ENCODE results near the gene ZBTB8A. TPM values are rescaled to one million over a fixed set of nuclear protein-coding genes. Genes with fewer than 3 reads are reported as not detected.
A peak's percentile ranks its signal among the peaks of the same experiment; 100 is the strongest.

Gene ZBTB8A
- total and polyA plus RNA-seq, 2 of the 8 experiments (the other 6 are each of a cell fraction or from before 2014, with no cell fraction given) = 2.9 to 10.4 TPM

DNA sequence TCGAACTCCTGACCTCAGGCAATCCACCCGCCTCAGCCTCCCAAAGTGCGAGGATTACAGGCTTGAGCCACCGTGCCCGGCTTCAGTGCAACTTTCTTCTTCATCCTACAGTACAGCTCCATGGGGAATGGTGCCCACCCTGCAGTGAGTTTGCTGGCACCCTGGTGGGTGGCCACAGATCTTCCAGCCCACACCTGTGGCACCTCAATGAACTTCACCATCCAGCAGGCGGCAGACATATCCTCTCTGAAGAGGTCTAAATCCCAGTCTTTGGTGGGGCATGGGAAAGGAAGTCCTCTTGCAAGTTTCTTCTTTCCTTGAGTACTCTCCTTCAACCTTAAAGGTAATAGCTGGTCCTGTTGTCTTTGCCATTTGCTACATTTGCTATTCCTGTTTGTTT lies 18.1 kb upstream of the ZBTB8A start:
- Histone ChIP-seq H3K27me3 (replicated peaks in 1 of 4; ENCODE audit: control insufficient read depth in 3 of 4, extremely low read depth in 1 of 4, insufficient read depth in 3 of 4, low read length in 3 of 4) (no peaks in the 10 kb centered on the region), H3K14ac (ENCODE audit: insufficient read length) (no peak overlapping the region), H3K4me3 (ENCODE audit: extremely low read depth in 1 of 4, insufficient read depth in 2 of 4, low read depth in 3 of 4, low read length in 4 of 4) (no peak overlapping the region; a peak in 1 of 8 replicates), H3K79me1 (ENCODE audit: low read depth, low read length) (no peaks in the 10 kb centered on the region), H2AK5ac (ENCODE audit: low read depth, low read length) (no peak overlapping the region), H4K20me1 (replicated peaks in 1 of 2; ENCODE audit: control insufficient read depth in 1 of 2, insufficient read depth in 2 of 2, low read length in 2 of 2) (no peaks in the 10 kb centered on the region), H4K91ac (replicated peaks; ENCODE audit: insufficient read length, low read length) (no peak overlapping the region), H3K36me3 (ENCODE audit: control insufficient read depth in 2 of 4, insufficient read depth in 4 of 4, low read length in 3 of 4) (no peaks in the 10 kb centered on the region), H2BK120ac (replicated peaks; ENCODE audit: low read depth, low read length) (no peak overlapping the region), H3K23me2 (ENCODE audit: low read depth, low read length) (no peaks in the 10 kb centered on the region), H3K79me2 (ENCODE audit: control insufficient read depth in 1 of 2, insufficient read depth in 2 of 2, low read length in 2 of 2) (no peaks in the 10 kb centered on the region), H3K18ac (ENCODE audit: extremely low read depth, low read length) (no peak overlapping the region; the same call in 1 of the 2 replicates), H3K27ac (ENCODE audit: low read depth, low read length) (no peak overlapping the region), H2BK20ac (ENCODE audit: low read length) (no peak overlapping the region), H2BK5ac (ENCODE audit: low read depth, low read length) (no peak overlapping the region), H2BK15ac (ENCODE audit: low read length) (0 out of 2 replicates have a peak overlapping the region, but pooled peaks have one; percentile 61), H3K23ac (ENCODE audit: insufficient read length) (no peak overlapping the region), H2BK12ac (ENCODE audit: low read depth, low read length) (0 out of 2 replicates have a peak overlapping the region, but pooled peaks have one; percentile 35), H3K9me3 (ENCODE audit: insufficient read depth in 2 of 2, low read depth in 1 of 2, low read length in 1 of 2) (no peaks in the 10 kb centered on the region), H3K4ac (replicated peaks; ENCODE audit: insufficient read length, low read depth, low read length) (no peak overlapping the region), H3K4me2 (ENCODE audit: insufficient read depth in 1 of 2, low read depth in 2 of 2, low read length in 2 of 2) (peak overlapping the region in 1 of 2 experiments; percentile 55; a peak in 1 of 4 replicates), H3K4me1 (replicated peaks in 1 of 4; ENCODE audit: control insufficient read depth in 3 of 4, insufficient read depth in 4 of 4, low read length in 3 of 4) (no peaks in the 10 kb centered on the region), H4K8ac (ENCODE audit: extremely low read depth, insufficient read depth, low read length) (no peak overlapping the region), H3K9ac (replicated peaks in 1 of 4; ENCODE audit: extremely low read depth in 1 of 4, low read depth in 3 of 4, low read length in 3 of 4) (no peak overlapping the region), H3K56ac (replicated peaks; ENCODE audit: insufficient read length, low read depth, low read length) (no peak overlapping the region), H4K5ac (ENCODE audit: insufficient read length, low read depth, low read length) (no peak overlapping the region), H2AFZ (ENCODE audit: low read length) (no peak overlapping the region)
- WGBS, 2 experiments (ENCODE audit: extremely low coverage in 1 of 2, insufficient coverage in 1 of 2, insufficient read length in 1 of 2, insufficient replicate concordance in 2 of 2, low coverage in 1 of 2, low lambda C conversion rate in 2 of 2, missing lambda C conversion rate in 1 of 2) = 85% methylated on average over 6 of the region's 6 CpGs; no CpG with 5 or more reads in 1 of the 2 experiments
- FAIRE-seq (no peak), DNase-seq (ENCODE audit: low read depth in 1 of 2, low spot score in 2 of 2) (no peak)
- ChIA-PET CTCF (ENCODE audit: partially characterized antibody) (interaction anchor here (0.6 to 3.6 kb wide), 25 partner anchors 12 to 550 kb away, joined by 3 to 15 read pairs (median 6); no protein-coding TSS in a partner anchor), POLR2A (ENCODE audit: partially characterized antibody) (interaction anchor here (0.7 to 1.7 kb wide), 5 partner anchors 17 to 251 kb away, joined by 3 to 9 read pairs (median 4); partner anchors contain the start of gene ZBTB8A)
- no peak for TF ChIP-seq NANOG (IDR thresholded peaks at IDR 0.05; ENCODE audit: insufficient read depth, low read depth, low read length, poor library complexity, severe bottlenecking)
